Stimulated activated naive CD4-positive, alpha-beta T cell treated with Interleukin-2 at 50 U/mL for 16 hours (primary cell): ENCODE results near the gene RRAGA.
"Not testable (repeated sequence)": the region's sequence is repeated elsewhere in the genome, so short reads cannot be mapped to it uniquely, and the experiment has no call there.

Experiments used
- DNase-seq: peaks from one replicate; lab custom pipeline; 2025; lab: John Stamatoyannopoulos, UW

RRAGA gene, protein sequence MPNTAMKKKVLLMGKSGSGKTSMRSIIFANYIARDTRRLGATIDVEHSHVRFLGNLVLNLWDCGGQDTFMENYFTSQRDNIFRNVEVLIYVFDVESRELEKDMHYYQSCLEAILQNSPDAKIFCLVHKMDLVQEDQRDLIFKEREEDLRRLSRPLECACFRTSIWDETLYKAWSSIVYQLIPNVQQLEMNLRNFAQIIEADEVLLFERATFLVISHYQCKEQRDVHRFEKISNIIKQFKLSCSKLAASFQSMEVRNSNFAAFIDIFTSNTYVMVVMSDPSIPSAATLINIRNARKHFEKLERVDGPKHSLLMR

DNA sequence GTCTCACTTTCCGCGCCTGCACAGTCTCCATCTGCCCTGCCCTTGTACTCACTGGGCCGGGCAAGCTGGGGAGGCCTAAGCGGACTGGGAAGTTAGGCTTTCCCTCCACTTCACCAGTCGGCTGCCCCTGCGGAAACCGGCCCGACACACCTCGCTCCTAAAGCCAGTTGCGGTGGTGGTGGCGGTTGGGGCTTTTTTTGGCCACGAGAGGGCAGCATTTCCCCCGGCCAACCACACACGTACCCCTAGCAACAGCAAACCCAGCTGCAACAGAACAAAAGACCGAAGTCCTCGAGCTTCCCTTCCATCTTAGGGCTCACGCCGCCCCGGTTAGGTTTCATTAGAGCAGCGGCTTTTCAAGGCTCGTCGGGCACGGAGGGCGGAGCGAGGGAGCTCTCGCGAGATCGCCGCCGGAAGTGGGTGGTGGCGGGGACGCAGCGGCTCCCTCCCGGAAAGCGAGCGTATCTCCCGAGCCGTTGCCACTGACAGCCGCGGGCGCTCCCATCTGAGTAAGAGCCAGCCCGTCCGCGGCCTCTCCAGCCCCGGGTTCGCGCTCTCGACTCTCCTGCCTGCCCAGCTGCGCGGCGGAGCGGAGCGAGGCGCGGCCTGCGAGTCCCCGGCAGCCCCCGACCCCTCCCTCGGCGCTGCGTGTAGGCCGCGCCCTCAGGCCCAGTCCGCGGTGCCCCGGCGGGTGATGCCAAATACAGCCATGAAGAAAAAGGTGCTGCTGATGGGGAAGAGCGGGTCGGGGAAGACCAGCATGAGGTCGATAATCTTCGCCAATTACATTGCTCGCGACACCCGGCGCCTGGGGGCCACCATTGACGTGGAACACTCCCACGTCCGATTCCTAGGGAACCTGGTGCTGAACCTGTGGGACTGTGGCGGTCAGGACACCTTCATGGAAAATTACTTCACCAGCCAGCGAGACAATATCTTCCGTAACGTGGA is at the start of gene RRAGA:
Gene RRAGA (plus strand): TSS at position 462 of the 951 bp plus-strand sequence. CDS start 233 bp downstream, at position 695.
- peak; percentile 92 for DNase-seq

DNA sequence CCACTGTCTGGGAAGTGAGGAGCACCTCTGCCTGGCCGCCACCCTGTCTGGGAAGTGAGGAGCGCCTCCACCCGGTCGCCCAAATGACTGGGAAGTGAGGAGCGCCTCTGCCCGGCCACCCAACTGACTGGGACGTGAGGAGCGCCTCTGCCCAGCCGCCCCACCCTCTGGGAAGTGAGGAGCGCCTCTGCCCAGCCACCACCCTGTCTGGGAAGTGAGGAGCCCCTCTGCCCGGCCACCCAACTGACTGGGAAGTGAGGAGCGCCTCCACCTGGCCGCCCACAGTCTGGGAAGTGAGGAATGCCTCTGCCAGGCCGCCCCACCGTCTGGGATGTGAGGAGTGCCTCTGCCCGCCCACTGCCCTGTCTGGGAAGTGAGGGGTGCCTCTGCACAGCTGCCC is 49.1 kb upstream of the RRAGA start:
- DNase-seq, result no peak

DNA sequence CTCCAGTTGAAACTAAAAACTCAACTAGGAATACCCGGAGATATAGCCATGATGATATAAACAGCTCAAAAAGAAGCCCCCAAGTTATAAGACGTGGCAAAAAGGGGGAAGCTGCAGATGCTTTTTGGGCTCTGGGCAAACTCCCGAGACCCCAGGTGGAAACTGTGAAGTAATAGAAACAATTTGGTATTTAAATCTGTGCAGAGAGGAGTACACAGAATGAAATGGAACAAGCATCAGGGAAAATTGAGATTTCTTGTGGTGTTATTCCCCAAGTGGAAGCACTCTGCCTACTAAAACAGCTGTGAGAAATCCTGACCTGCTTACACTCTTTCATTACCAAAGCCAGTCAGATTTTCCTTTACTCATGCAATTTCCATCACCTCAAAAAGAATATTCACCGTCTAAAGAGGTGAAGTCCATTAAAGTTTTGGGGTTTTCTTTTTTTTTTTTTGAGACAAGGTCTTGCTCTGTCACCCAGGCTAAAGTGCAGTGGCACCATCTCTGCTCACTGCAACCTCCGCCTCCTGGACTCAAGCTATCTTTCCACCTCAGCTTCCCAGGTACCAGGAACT is 39.7 kb upstream of the RRAGA start:
- DNase-seq, result no peak

DNA sequence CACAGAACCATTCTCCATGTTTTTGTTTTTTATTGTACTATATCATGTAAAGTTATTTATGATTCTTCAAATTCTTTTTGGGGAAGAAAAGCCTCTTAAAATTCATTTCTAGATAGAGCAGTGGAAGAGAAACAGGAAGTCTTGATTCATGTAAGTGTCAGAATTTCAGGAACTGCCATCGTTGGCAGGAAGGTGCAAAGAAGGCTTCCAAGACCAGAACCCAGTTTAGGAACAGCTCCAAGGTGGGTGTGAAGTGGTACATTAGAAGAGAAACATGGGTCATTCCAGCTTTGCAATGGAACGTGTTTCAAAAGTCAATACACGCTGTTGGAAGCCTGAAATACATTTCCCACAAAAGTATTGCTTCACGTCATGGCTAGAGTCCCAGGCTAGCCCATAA is 31.0 kb upstream of the RRAGA start:
- DNase-seq, result no peak

DNA sequence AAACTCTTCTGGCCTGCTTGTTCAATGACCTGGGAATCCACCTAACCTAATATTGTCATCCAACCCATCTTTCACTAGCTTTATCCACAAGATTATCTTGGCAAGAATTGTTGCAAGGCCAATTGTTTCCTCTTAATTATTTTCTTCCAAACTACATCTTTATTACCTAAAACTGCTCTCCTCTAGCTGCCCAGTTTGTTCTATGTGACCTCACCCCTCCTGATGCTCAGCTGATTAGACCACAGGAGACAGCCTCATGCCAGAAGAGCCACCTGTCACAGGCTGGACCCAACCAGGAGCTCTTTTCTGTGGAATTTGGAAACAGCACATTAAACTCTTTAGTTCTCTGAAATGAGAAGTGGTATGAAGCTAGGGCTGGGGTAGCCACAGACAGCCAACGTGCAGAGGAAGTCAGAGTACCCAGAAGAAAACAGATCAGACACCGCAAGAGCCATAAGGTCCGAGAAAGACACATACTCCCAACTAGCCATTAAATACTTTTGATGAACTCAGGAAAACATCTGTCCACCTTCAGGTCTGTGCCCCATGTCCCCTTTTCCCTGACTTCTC is 28.3 kb upstream of the RRAGA start:
- no peak for DNase-seq

DNA sequence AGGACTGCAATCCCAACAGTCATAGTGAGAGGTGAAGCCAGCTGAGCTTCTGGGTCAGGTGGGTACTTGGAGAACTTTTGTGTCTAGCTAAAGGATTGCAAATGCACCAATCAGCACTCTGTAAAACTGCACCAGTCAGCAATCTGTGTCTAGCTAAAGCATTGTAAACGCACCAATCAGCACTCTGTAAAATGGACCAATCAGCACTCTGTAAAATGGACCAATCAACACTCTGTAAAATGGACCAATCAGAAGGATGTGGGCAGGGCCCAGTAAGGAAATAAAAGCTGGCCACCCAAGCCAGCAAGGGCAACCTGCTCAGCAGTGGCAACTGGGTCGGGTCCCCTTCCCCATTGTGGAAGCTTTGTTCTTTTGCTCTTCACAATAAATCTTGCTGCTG is 27.6 kb upstream of the RRAGA start:
- DNase-seq, result not testable (repeated sequence)

DNA sequence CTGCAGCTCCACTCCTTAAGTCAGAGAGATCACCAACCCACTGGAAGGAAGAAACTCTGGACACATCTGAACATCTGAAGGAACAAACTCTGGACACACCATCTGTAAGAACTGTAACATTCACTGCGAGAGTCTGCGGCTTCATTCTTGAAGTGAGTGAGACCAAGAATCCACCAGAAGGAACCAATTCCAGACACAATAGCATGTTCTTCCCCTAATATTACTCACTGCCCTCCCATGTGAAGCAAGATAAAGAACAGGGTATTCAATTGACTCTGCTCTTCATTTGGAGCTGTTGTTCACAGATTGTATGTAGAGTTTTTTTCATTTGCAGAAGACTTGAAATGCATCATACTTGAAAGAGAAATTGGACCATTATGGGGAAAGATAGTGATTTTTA is 27.0 kb upstream of the RRAGA start:
- no peak for DNase-seq

DNA sequence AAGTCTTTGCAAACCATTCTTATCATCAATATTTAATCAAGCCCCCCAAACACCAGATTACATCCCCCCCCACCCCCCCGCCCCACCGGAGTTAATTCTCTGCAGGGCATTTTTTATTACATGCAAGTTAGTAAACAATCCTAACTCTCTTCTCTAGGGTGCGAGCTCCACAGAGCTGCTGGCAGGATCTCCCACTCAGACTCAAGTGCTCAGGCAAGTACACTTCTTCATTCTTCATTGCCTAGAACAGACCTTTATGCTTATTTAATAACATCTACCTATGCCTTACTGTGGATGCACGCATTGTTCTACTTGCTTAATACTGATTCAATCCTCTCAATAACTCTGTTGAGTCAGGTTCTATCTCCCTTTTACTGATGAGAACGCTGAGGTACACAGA is 26.1 kb upstream of the RRAGA start:
- no peak for DNase-seq

DNA sequence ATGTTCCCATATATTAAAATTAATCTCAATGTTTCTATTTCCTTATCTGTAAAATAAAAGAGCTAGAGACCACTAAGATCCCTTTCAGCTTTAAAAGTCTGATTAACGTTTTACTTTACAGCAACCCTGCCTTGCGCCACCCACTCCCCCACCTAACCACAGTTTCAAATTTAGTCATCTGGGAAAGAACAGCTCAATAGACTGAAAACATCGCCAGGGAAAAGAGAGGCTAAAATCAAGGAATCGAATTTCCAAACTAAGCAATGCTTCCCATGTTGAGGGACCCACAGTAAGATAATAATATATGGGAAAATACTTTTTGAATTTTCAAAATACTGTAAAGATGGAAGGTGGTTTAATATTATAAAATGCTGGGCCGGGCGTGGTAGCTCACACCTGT is 22.9 kb upstream of the RRAGA start:
- no peak for DNase-seq

DNA sequence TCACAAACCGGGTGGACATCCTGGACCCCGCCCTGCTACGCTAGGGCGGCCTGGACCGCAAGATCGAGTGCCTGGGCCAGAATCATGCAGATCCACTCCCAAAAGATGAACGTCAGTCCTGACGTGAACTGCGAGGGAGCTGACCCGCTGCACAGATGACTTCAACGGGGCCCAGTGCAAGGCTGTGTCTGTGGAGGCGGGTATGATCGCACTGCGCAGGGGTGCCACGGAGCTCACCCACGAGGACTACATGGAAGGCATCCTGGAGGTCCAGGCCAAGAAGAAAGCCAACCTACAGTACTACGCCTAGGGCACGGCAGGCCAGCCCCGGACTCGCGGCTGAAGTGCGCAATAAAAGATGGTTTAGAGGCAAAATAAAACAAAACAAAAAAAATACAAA is 21.4 kb upstream of the RRAGA start:
- DNase-seq, result no peak

DNA sequence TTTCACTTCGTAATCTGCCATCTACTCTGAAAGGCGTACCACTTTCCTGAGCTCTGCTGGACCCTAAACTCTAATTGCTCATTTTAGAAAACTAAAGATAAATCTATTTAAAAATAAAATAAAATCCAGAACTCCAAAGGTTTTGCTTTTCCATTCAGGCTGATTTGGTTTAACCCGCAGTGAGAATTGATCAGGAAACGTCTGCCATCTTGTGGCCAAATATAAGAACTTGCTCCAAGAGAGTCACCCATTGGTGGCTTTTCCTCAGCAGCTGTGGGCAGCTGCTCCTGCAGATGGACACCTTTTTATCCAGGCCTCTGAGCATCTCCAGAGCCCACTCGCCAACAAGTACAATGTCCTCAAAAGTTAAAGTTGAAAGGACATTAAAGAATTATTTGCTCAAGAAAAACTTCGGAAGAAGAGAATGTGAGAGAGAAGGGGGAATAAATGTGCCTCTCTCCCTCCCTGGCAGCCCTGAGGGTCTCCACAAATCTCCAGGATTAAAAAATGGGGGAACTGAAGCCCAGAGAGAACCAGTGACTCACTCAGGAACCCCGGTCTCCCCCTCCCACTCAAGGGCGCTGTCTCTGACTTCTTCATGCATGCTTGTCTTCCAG is 20.3 kb upstream of the RRAGA start:
- DNase-seq, result no peak

DNA sequence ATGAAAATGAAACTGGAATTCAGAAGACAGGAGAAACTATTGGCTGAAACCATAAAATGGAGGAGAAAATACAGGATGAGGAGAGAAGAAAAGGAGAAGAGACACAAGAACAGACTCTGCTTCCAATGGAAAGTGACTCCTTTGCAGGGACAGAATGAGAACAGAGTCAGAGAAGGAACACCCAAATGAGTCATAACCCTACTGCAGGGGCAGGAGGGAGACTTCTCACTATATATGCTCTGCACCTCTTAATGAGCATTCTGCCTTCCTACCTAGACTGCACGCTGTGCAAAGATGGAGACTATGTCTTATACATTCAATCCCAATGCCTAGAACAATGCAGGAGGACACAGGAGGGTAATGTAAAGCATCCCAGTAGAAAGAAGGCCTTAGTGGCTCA is 18.3 kb upstream of the RRAGA start:
- no peak for DNase-seq

DNA sequence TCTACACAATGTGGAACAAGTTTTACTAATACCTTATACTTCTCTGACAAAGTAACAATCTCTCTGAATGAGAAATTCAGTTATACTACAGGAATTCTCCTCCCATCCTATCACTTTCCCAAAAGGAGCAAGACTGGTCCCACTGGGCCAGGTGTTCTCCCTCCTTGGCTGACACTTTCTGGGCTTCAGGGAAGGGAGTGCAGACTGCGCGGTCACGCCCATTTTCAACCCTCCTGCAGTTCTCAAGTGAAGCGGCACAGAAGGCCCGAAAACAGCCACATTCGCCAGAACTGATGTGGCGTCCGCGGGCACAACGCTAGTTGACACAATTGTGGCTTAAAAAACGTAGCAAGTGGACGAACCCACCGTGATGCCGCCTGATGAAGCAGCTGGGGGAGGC is 16.8 kb upstream of the RRAGA start:
- DNase-seq, result no peak

DNA sequence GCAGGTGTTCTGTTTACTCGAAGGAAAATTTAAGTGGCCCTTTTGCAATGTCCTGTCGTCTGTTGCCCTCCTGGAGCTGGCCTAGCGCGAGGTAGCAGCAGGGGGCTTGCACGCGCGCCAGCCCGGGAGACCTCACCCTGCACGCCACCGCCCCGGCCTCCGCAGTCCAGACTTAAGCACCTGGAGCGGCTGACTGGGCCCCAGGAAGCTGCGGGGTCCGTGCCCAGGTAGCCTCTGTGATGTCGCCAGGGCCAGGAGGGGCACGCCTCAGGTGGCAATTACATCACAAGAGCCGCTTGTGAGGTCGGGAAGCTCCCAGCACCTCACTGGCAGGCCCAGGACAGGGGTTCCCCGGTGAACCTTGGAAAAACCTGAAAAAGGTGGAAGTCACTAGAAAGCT is 16.2 kb upstream of the RRAGA start, which contains the start of gene SAXO1:
Gene SAXO1 (minus strand): TSS at position 195 of the 400 bp plus-strand sequence. CDS start 301 bp downstream, outside the sequence.
- DNase-seq, result no peak

DNA sequence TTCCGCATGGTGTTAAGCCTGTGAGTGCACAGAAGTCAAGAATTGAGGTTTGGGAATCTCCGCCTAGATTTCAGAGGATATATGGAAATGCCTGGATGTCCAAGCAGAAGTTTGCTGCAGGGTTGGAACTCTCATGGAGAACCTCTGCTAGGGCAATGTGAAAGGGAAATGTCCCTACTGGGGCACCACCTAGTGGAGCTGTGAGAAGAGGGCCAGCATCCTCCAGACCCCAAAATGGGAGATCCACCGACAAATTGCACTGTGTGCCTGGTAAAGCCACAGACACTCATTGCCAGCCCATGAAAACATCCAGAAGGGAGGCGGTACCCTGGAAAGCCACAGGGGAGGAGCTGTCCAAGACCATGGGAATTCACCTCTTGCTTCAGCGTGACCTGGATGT is 12.6 kb upstream of the RRAGA start:
- no peak for DNase-seq

DNA sequence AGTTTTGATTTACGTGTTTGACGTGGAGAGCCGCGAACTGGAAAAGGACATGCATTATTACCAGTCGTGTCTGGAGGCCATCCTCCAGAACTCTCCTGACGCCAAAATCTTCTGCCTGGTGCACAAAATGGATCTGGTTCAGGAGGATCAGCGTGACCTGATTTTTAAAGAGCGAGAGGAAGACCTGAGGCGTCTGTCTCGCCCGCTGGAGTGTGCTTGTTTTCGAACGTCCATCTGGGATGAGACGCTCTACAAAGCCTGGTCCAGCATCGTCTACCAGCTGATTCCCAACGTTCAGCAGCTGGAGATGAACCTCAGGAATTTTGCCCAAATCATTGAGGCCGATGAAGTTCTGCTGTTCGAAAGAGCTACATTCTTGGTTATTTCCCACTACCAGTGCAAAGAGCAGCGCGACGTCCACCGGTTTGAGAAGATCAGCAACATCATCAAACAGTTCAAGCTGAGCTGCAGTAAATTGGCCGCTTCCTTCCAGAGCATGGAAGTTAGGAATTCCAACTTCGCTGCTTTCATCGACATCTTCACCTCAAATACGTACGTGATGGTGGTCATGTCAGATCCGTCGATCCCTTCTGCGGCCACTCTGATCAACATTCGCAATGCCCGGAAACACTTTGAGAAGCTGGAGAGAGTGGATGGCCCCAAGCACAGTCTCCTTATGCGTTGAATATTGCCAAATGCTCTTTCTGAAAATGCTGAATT is 850 bp downstream of the RRAGA start:
- DNase-seq, result no peak

DNA sequence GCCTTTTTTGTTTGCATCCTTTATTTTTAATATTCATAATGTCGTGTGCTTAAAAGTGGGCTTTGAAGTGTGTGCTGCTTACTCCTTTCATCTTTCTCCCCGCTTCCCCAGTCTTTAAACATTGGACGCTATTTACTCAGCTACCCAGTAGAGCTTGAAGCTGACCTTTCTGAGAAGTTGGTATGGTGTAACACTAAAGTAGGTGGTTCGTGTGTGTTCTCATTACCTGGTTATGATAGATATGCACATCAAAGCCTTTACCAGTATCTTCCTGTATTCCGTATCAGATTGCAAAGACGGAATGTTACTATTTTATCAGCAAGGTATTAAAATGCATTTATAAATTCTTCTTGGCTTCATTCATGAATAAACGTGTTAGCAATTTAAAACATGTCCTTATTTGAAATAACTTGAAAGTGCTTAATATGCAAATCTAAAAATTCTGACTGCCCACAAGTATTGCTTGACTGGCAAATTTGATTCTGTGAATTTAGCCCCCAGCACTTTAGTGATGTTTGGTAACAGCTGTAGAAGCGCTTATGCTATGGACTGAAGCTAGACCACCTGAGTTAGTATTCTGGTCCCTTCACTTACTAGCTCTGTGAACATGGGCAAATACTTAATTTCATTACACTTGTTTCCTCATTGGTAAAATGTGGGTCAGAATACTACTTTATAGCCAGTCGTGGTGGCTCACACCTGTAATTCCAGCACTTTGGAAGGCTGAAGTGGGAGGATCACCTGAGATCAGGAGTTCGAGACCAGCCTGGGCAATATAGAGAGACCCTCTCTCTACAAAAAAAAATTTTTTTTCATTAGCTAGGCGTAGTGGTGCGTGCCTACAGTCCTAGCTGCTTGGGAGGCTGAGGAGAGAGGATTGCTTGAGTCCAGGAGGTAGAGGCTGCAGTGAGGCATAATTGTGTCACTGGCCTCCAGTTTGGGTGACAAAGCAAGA is 1.7 kb downstream of the RRAGA start:
- no peak for DNase-seq

DNA sequence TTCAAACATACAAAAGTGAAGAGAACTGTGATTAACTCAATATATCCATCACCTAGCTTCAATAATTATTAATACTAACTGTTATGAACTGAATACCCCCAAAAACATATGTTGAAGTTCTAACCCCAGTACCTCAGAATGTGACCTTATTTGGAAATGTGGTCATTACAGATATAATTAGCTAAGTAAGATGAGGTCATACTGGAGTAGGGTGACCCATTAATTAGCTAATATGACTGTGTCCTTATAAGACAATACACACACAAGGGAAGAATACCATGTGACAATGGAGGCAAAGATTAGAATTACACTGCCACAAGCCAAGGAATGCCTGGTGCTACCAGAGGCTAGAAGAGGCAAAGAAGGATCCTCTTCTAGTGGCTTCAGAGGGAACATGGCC is 7.8 kb downstream of the RRAGA start:
- DNase-seq, result no peak

DNA sequence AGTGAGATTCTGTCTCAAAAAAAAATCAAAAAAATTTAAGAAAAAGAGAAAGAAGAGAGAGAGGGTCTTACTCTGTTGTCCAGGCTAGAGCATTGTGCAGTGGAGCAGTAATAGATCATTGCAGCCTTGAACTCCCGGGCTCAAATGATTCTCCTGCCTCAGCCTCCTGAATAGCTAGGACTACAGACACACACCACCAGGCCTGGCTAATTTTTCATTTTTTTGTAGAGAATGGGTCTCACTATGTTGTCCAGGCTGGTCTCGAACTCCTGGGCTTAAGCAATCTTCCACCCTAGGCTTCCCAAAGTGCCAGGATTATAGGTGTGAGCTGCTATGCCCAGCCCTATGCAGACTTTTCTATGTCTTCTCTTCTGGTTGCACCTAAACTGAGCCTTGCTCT is 25.0 kb downstream of the RRAGA start:
- no peak for DNase-seq

DNA sequence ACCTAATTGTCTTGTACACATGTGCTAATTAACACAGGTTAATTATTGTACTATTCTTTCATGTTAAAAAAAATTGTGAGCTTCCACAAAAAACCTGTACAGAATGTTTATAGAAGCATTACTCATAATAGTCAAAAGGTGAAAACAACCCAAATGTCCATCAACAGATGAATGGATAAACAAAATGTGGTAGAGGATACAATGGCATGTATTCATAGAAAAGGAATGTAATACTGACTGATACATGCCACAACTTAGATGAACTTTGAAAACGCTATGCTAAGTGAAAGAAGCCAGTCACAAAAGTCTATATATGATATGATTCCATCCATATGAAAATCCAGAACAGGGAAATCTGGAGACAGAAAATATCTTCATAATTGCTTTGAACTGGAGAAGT is 25.6 kb downstream of the RRAGA start:
- no peak for DNase-seq
